ENCODE measurements around the gene STH.

GRCh38 chr17:45951941-45952340 lies 47.1 kb upstream of the STH start:
- TF ChIP-seq EP300 (IDR thresholded peaks at IDR 0.05), result no peak
- TF ChIP-seq CTCF (IDR thresholded peaks at IDR 0.05), result no peak
- TF ChIP-seq POLR2AphosphoS5 (IDR thresholded peaks at IDR 0.05), result no peak

All from sigmoid colon (tissue), 4 donors.